HEK293T (cell line): ENCODE data around the gene MICU1.
"Not testable (repeated sequence)": the region's sequence is repeated elsewhere in the genome, so short reads cannot be mapped to it uniquely, and the experiment has no call there.

Experiments
- CTCF ChIA-PET: fragments of 350-600 bp; formaldehyde crosslinking; extraction: SDS; loops from one replicate; lab custom pipeline; 2021; ENCODE audit warnings: antibody characterized with exemption, inconsistent platforms; lab: Yijun Ruan, JAX
- POLR2A ChIA-PET: fragments of 350-600 bp; formaldehyde crosslinking; extraction: SDS; loops from one replicate; lab custom pipeline; 2020; ENCODE audit warnings: antibody characterized with exemption, inconsistent platforms; lab: Yijun Ruan, JAX
- DNase-seq: peaks from one replicate; pipeline ENCODE4 v3.0.0; 2012; ENCODE audit warnings: mixed read lengths; ENCODE audit errors: extremely low spot score
- ARNT ChIP-seq: fragments of 450-650 bp; IDR thresholded peaks from 2 replicates; pipeline ENCODE4 v1.6.1; 2017; ENCODE audit warnings: mild to moderate bottlenecking
- BHLHE40 ChIP-seq: fragments of 450-650 bp; IDR thresholded peaks from 2 replicates; pipeline ENCODE4 v1.6.1; 2016; ENCODE audit warnings: mild to moderate bottlenecking, moderate library complexity, borderline replicate concordance
- CTBP1 ChIP-seq: fragments of 450-650 bp; IDR thresholded peaks from 2 replicates; pipeline ENCODE4 v1.6.1; 2016; ENCODE audit warnings: borderline replicate concordance
- ELF4 ChIP-seq: fragments of 450-650 bp; IDR thresholded peaks from 2 replicates; pipeline ENCODE4 v1.6.1; 2017; ENCODE audit warnings: antibody characterized with exemption
- FOXA1 ChIP-seq: fragments of 450-650 bp; IDR thresholded peaks from 2 replicates; pipeline ENCODE4 v1.6.1; 2016; ENCODE audit warnings: mild to moderate bottlenecking
- FOXK2 ChIP-seq: fragments of 450-650 bp; IDR thresholded peaks from 2 replicates; pipeline ENCODE4 v1.6.1; 2016; ENCODE audit warnings: mild to moderate bottlenecking
- FOXM1 ChIP-seq: fragments of 450-650 bp; IDR thresholded peaks from 2 replicates; pipeline ENCODE4 v1.6.1; 2017; ENCODE audit warnings: mild to moderate bottlenecking, borderline replicate concordance
- HDGF ChIP-seq: fragments of 450-650 bp; IDR thresholded peaks from 2 replicates; pipeline ENCODE4 v1.6.1; 2017; ENCODE audit warnings: antibody characterized with exemption, borderline replicate concordance
- L3MBTL2 ChIP-seq: fragments of 450-650 bp; conservative IDR thresholded peaks from 2 replicates; pipeline ENCODE4 v1.6.1; 2016; ENCODE audit warnings: mild to moderate bottlenecking
- LEF1 ChIP-seq: fragments of 450-650 bp; IDR thresholded peaks from 2 replicates; pipeline ENCODE4 v1.6.1; 2017; ENCODE audit warnings: mild to moderate bottlenecking, borderline replicate concordance
- NFRKB ChIP-seq: fragments of 450-650 bp; IDR thresholded peaks from 2 replicates; pipeline ENCODE4 v1.6.1; 2016; ENCODE audit warnings: mild to moderate bottlenecking, moderate library complexity
- PKNOX1 ChIP-seq: fragments of 450-650 bp; IDR thresholded peaks from 2 replicates; pipeline ENCODE4 v1.6.1; 2016
- SP1 ChIP-seq: fragments of 450-650 bp; IDR thresholded peaks from 2 replicates; pipeline ENCODE4 v1.6.1; 2017
- SUZ12 ChIP-seq: fragments of 450-650 bp; IDR thresholded peaks from 2 replicates; pipeline ENCODE4 v1.6.1; 2016; ENCODE audit warnings: mild to moderate bottlenecking
- TARDBP ChIP-seq: fragments of 450-650 bp; IDR thresholded peaks from 2 replicates; pipeline ENCODE4 v1.6.1; 2016
- ZNF384 ChIP-seq: fragments of 450-650 bp; IDR thresholded peaks from 2 replicates; pipeline ENCODE4 v1.6.1; 2016

Gene MICU1

GRCh38 chr10:72564596-72564995, 61.3 kb downstream of the MICU1 start:
- CTCF ChIA-PET, result no interaction called here
- POLR2A ChIA-PET, result no interaction called here
- no peak for DNase-seq
- TF ChIP-seq NFRKB (no peak), BHLHE40 (no peak), SUZ12 (no peak)

- no peak for DNase-seq
- TF ChIP-seq ZNF384 (no peak), CTBP1 (no peak), SUZ12 (no peak), TARDBP (no peak)
- ChIA-PET POLR2A (no interaction called here), CTCF (no interaction called here)
Observed at GRCh38 chr10:72563327-72563932, 62.4 kb downstream of the MICU1 start.

DNA sequence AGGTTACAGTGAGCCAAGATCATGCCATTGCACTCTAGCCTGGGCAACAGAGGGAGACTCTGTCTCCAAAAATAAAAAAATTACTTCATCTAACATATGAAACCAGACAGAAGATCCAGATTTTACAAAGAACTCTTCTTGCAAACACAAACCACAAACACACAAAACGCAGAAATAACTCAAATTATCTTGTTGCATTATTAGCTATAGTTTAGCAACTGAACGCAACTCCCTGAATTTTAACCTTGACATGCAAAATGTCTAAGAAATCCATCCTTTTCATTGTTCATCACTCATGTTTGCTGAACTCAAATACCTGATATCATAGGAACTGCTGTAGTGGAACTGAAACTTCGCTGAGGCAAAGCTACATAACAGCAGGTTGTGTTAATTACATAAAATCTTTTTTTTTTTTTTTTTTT, 64.1 kb downstream of the MICU1 start:
- POLR2A ChIA-PET, result no interaction called here
- no peak for DNase-seq
- CTCF ChIA-PET, result interaction anchor here (0.7 kb wide), 1 partner anchor 27 kb away, joined by 3 read pairs; no protein-coding TSS in a partner anchor
- TF ChIP-seq FOXK2, result no peak
- no peak for TF ChIP-seq ELF4
- no peak for TF ChIP-seq FOXA1
- TF ChIP-seq CTBP1, result no peak

- POLR2A ChIA-PET, result no interaction called here
- no peak for DNase-seq
- TF ChIP-seq NFRKB (no peak), L3MBTL2 (no peak), PKNOX1 (no peak), HDGF (no peak), SP1 (no peak)
- CTCF ChIA-PET, result interaction anchor here (1.4 kb wide), 1 partner anchor 10 kb away, joined by 5 read pairs; no protein-coding TSS in a partner anchor
Observed at GRCh38 chr10:72557362-72557761, 68.5 kb downstream of the MICU1 start.

GRCh38 chr10:72552857-72553256, 73.0 kb downstream of the MICU1 start:
- no peak for TF ChIP-seq ELF4
- TF ChIP-seq BHLHE40, result no peak
- TF ChIP-seq LEF1, result no peak
- no peak for TF ChIP-seq SUZ12
- TF ChIP-seq FOXM1, result no peak
- TF ChIP-seq ARNT, result no peak
- no peak for TF ChIP-seq HDGF
- no peak for TF ChIP-seq FOXA1
- no peak for TF ChIP-seq L3MBTL2
- POLR2A ChIA-PET, result no interaction called here
- DNase-seq, result no peak
- CTCF ChIA-PET, result no interaction called here

DNA sequence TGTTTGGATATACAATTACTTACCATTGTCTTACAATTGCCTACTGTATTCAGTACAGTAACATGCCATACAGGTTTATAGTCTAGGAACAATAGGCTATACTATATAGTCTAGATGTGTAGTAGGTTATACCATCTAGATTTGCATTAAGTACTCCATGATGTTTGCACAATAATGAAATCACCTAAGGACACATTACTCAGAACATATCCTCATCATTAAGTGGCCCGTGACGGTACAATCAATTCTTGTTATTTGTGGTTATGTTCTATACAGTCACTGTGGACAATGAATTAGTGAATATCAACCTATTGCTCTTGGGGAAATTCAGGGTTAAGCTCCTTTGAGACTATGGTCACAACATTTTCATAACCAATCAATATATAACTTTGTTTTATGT, 75.6 kb downstream of the MICU1 start:
- CTCF ChIA-PET, result no interaction called here
- POLR2A ChIA-PET, result no interaction called here
- TF ChIP-seq FOXA1 (no peak), ELF4 (no peak), NFRKB (no peak), SUZ12 (no peak), BHLHE40 (no peak), PKNOX1 (no peak), ZNF384 (no peak), FOXK2 (no peak), L3MBTL2 (no peak), CTBP1 (no peak)
- DNase-seq, result no peak

DNA sequence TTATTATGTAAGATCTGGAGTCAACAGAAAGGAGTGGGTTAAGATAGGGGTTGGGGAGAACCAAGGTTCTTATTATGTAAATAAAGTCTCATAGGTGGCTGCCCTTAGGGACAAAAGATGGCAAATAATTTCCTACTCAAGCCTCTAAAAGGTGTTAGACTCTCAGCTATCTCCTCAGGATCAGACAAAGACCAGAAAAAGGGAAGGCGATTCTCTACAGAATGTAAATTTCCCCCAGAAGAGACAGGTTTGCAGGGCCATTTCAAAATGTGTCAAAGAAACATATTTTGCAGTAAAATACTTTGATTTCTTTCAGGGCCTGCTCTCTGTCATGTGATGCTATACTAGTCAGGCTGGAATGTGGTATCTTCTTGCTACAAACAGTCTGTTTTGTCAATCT, 80.3 kb downstream of the MICU1 start:
- DNase-seq, result no peak

GRCh38 chr10:72543855-72544254, 82.0 kb downstream of the MICU1 start:
- DNase-seq, CTCF ChIA-PET, POLR2A ChIA-PET: not testable (repeated sequence)

More for the DNA sequence above, 80.3 kb downstream of the MICU1 start:
- POLR2A ChIA-PET, result no interaction called here
- CTCF ChIA-PET, result no interaction called here
- TF ChIP-seq L3MBTL2 (no peak), NFRKB (no peak), HDGF (no peak), ELF4 (no peak), SP1 (no peak), CTBP1 (no peak), ZNF384 (no peak), LEF1 (no peak)
